ENCODE results near the gene TRPC5OS.

GRCh38 chrX:111875881-111876280 is at the start of gene TRPC5OS:
- TF ChIP-seq ATF2 (CRISPR knock-in tag; IDR thresholded peaks at IDR 0.05; ENCODE audit: borderline replicate concordance, low read depth): no peak
- TF ChIP-seq CBFB (CRISPR knock-in tag; IDR thresholded peaks at IDR 0.05; ENCODE audit: low read depth): no peak
- TF ChIP-seq E2F4 (CRISPR knock-in tag; IDR thresholded peaks at IDR 0.05; ENCODE audit: borderline replicate concordance, low read depth): no peak
- TF ChIP-seq, protein P1, sequence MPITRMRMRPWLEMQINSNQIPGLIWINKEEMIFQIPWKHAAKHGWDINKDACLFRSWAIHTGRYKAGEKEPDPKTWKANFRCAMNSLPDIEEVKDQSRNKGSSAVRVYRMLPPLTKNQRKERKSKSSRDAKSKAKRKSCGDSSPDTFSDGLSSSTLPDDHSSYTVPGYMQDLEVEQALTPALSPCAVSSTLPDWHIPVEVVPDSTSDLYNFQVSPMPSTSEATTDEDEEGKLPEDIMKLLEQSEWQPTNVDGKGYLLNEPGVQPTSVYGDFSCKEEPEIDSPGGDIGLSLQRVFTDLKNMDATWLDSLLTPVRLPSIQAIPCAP (CRISPR knock-in tag; IDR thresholded peaks at IDR 0.05): no peak
- TF ChIP-seq, protein P2, sequence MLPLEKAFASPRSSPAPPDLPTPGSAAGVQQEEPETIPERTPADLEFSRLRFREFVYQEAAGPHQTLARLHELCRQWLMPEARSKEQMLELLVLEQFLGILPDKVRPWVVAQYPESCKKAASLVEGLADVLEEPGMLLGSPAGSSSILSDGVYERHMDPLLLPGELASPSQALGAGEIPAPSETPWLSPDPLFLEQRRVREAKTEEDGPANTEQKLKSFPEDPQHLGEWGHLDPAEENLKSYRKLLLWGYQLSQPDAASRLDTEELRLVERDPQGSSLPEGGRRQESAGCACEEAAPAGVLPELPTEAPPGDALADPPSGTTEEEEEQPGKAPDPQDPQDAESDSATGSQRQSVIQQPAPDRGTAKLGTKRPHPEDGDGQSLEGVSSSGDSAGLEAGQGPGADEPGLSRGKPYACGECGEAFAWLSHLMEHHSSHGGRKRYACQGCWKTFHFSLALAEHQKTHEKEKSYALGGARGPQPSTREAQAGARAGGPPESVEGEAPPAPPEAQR (CRISPR knock-in tag; IDR thresholded peaks at IDR 0.05): no peak
- TF ChIP-seq ZNF138 (CRISPR knock-in tag; conservative IDR thresholded peaks at IDR 0.05): no peak
- TF ChIP-seq, protein P3, sequence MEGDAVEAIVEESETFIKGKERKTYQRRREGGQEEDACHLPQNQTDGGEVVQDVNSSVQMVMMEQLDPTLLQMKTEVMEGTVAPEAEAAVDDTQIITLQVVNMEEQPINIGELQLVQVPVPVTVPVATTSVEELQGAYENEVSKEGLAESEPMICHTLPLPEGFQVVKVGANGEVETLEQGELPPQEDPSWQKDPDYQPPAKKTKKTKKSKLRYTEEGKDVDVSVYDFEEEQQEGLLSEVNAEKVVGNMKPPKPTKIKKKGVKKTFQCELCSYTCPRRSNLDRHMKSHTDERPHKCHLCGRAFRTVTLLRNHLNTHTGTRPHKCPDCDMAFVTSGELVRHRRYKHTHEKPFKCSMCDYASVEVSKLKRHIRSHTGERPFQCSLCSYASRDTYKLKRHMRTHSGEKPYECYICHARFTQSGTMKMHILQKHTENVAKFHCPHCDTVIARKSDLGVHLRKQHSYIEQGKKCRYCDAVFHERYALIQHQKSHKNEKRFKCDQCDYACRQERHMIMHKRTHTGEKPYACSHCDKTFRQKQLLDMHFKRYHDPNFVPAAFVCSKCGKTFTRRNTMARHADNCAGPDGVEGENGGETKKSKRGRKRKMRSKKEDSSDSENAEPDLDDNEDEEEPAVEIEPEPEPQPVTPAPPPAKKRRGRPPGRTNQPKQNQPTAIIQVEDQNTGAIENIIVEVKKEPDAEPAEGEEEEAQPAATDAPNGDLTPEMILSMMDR (IDR thresholded peaks at IDR 0.05): no peak
- TF ChIP-seq SMAD4 (CRISPR knock-in tag; IDR thresholded peaks at IDR 0.05): no peak
- no peak for TF ChIP-seq NR3C1 (CRISPR knock-in tag; conservative IDR thresholded peaks at IDR 0.05; ENCODE audit: low read depth)
- TF ChIP-seq, protein P4, sequence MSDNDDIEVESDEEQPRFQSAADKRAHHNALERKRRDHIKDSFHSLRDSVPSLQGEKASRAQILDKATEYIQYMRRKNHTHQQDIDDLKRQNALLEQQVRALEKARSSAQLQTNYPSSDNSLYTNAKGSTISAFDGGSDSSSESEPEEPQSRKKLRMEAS (CRISPR knock-in tag; IDR thresholded peaks at IDR 0.05): no peak
- no peak for TF ChIP-seq SP1 (CRISPR knock-in tag; conservative IDR thresholded peaks at IDR 0.05)
- TF ChIP-seq TCF7 (CRISPR knock-in tag; IDR thresholded peaks at IDR 0.05; ENCODE audit: low read depth): no peak
- TF ChIP-seq, protein P5, sequence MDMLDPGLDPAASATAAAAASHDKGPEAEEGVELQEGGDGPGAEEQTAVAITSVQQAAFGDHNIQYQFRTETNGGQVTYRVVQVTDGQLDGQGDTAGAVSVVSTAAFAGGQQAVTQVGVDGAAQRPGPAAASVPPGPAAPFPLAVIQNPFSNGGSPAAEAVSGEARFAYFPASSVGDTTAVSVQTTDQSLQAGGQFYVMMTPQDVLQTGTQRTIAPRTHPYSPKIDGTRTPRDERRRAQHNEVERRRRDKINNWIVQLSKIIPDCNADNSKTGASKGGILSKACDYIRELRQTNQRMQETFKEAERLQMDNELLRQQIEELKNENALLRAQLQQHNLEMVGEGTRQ (CRISPR knock-in tag; IDR thresholded peaks at IDR 0.05): no peak
- TF ChIP-seq FOXP1 (CRISPR knock-in tag; IDR thresholded peaks at IDR 0.05; ENCODE audit: borderline replicate concordance): no peak
